KMS-11 (cell line): ENCODE data around the gene CHST11.

Experiments used
- H2AFZ ChIP-seq: fragments of 200-600 bp; sonication (generic); 2 replicates; pipeline ENCODE4 v1.6.1; 2016; ENCODE audit warnings: antibody characterized with exemption, mixed run types, low read depth
- H3K27ac ChIP-seq: fragments of 200-600 bp; sonication (generic); 2 replicates; pipeline ENCODE4 v1.6.1; 2016; ENCODE audit warnings: mild to moderate bottlenecking, mixed run types
- H3K27me3 ChIP-seq: fragments of 200-600 bp; sonication (generic); 2 replicates; pipeline ENCODE4 v1.6.1; 2017; ENCODE audit warnings: mild to moderate bottlenecking, low read depth, mixed run types, moderate library complexity; ENCODE audit not compliant: insufficient read depth
- H3K36me3 ChIP-seq: fragments of 200-600 bp; sonication (generic); 2 replicates; pipeline ENCODE4 v1.6.1; 2017; ENCODE audit warnings: mild to moderate bottlenecking, mixed run types; ENCODE audit not compliant: insufficient read depth
- H3K4me1 ChIP-seq: fragments of 200-600 bp; sonication (generic); 2 replicates; pipeline ENCODE4 v1.6.1; 2016; ENCODE audit warnings: mild to moderate bottlenecking, low read depth, mixed run types; ENCODE audit not compliant: poor library complexity, severe bottlenecking
- H3K4me2 ChIP-seq: fragments of 200-600 bp; sonication (generic); 2 replicates; pipeline ENCODE4 v1.7.0; 2016; ENCODE audit warnings: mild to moderate bottlenecking, mixed run types
- H3K4me3 ChIP-seq: fragments of 200-600 bp; sonication (generic); IDR thresholded peaks from 2 replicates; pipeline ENCODE4 v1.6.1; 2017; ENCODE audit warnings: low read depth, low read length, mixed read lengths; ENCODE audit not compliant: insufficient read depth
- H3K79me2 ChIP-seq: fragments of 200-600 bp; sonication (generic); 2 replicates; pipeline ENCODE4 v1.6.1; 2016; ENCODE audit warnings: low read depth, mixed run types; ENCODE audit not compliant: insufficient read depth
- H3K9ac ChIP-seq: fragments of 200-600 bp; sonication (generic); 2 replicates; pipeline ENCODE4 v1.6.1; 2016; ENCODE audit warnings: mild to moderate bottlenecking, mixed run types
- H4K20me1 ChIP-seq: fragments of 200-600 bp; sonication (generic); 2 replicates; pipeline ENCODE4 v1.6.1; 2016; ENCODE audit warnings: mild to moderate bottlenecking, mixed run types; ENCODE audit not compliant: insufficient read depth
- TF ChIP-seq, protein P1 (sequence below): fragments of 200-600 bp; sonication (generic); conservative IDR thresholded peaks from 2 replicates; pipeline ENCODE4 v1.6.1; 2017; ENCODE audit warnings: low read depth, mild to moderate bottlenecking, antibody characterized with exemption, low read length, moderate library complexity, mixed read lengths

The CHST11 gene

DNA sequence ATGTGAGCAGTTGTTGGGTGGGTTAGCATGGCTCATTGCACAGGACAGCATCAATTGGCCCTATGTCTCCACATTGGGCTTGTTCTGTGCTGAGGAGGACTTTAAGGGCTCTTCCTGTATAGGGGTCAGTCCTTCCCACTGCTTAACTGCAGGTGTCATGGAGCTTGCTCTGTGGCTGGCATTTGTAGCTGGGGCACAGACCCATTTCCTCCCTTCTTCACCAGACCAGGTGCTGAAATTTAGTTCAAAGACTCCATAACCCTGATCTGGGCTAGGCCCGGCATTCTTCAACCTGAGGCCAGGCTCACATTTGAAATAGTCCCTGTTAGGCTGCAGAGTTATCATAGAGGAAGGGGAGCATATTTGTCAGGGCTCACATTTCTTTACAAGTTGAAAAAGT is 12.8 kb downstream of the CHST11 start:
- no peak overlapping the region for H2AFZ ChIP-seq
- no peaks in the 10 kb centered on the region for H4K20me1 ChIP-seq
- no peak overlapping the region; the same call in 1 of the 2 replicates for H3K4me2 ChIP-seq
- H3K36me3 ChIP-seq = no peaks in the 10 kb centered on the region
- no peak overlapping the region for H3K27ac ChIP-seq
- TF ChIP-seq, protein P1, sequence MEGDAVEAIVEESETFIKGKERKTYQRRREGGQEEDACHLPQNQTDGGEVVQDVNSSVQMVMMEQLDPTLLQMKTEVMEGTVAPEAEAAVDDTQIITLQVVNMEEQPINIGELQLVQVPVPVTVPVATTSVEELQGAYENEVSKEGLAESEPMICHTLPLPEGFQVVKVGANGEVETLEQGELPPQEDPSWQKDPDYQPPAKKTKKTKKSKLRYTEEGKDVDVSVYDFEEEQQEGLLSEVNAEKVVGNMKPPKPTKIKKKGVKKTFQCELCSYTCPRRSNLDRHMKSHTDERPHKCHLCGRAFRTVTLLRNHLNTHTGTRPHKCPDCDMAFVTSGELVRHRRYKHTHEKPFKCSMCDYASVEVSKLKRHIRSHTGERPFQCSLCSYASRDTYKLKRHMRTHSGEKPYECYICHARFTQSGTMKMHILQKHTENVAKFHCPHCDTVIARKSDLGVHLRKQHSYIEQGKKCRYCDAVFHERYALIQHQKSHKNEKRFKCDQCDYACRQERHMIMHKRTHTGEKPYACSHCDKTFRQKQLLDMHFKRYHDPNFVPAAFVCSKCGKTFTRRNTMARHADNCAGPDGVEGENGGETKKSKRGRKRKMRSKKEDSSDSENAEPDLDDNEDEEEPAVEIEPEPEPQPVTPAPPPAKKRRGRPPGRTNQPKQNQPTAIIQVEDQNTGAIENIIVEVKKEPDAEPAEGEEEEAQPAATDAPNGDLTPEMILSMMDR = no peak
- H3K4me1 ChIP-seq = peaks cover 88% of the 10 kb centered on the region
- H3K9ac ChIP-seq = no peak overlapping the region
- no peaks in the 10 kb centered on the region for H3K27me3 ChIP-seq
- H3K79me2 ChIP-seq = peaks cover 31% of the 10 kb centered on the region; the same call in 1 of the 2 replicates
- no peak overlapping the region for H3K4me3 ChIP-seq

DNA sequence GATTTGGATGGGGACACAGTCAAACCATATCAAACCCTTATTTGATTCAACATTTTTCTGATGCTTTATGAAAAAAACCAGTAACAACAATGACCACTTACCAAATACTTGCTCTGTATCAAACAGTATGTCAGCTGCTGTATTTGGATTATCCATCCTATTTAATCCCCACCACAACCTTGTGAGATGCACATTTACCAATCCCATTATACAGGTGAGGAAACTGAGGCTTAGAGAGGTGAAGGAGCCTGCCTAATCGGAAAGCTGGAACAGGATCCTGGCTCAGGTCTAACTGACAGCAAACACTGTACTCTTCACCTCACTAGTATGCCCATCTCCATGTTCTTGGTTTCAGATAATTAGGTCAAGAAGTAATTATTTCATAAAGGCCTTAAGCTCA is 13.8 kb downstream of the CHST11 start:
- no peak overlapping the region for H3K4me3 ChIP-seq
- H3K79me2 ChIP-seq = peaks cover 31% of the 10 kb centered on the region; the same call in 1 of the 2 replicates
- TF ChIP-seq, protein P1 = no peak
- no peak overlapping the region for H3K4me2 ChIP-seq
- H3K27ac ChIP-seq = no peak overlapping the region
- peaks cover 78% of the 10 kb centered on the region for H3K4me1 ChIP-seq
- no peak overlapping the region for H2AFZ ChIP-seq
- no peak overlapping the region for H3K9ac ChIP-seq
- H3K27me3 ChIP-seq = no peaks in the 10 kb centered on the region
- no peaks in the 10 kb centered on the region for H3K36me3 ChIP-seq
- no peaks in the 10 kb centered on the region for H4K20me1 ChIP-seq

DNA sequence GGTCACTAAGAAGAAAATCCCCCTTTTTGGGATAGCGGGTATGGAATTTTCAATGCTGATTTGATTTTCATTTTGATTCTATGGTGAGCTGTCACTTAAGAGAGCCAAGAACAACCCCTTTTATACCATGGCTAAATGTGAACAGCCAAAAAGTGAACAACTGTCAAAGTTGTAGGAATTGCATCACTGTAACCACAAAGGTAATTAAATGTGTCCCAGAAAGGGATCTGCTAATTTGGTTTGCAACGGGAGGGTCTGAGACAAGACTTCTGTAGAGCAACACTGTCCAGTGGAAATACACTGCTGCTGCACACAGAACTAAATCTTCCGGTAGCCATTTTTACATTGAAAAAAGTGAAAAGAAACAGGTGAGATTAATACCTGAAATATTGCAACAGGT is 14.6 kb downstream of the CHST11 start:
- peaks cover 25% of the 10 kb centered on the region; the same call in 1 of the 2 replicates for H3K79me2 ChIP-seq
- H3K27me3 ChIP-seq = no peaks in the 10 kb centered on the region
- no peaks in the 10 kb centered on the region for H4K20me1 ChIP-seq
- H3K4me1 ChIP-seq = peaks cover 70% of the 10 kb centered on the region
- no peaks in the 10 kb centered on the region for H3K36me3 ChIP-seq
- TF ChIP-seq, protein P1 = no peak
- H3K9ac ChIP-seq = no peak overlapping the region
- no peak overlapping the region for H3K4me3 ChIP-seq
- H3K4me2 ChIP-seq = no peak overlapping the region
- no peak overlapping the region for H3K27ac ChIP-seq
- no peak overlapping the region for H2AFZ ChIP-seq

DNA sequence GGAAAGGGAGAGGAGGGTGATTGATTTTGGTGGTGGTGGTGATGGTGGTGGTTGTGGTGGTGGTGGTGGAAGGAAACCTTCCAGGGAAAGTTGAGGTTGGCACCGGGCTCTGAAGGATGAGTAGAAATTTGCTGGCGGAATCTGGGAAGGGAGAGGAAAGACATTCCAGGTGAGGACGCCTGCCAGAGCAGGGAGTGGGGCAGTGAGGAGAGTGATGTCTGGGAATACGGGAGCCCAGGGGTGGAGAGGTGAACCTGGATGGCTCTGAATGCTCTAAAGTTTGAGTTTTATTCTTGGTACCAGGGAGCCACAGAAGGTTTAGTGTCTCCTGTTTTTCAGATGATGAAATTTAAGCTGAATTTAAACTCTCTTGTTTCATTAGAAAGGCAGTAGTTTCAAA is 16.0 kb downstream of the CHST11 start:
- H3K79me2 ChIP-seq = peaks cover 16% of the 10 kb centered on the region; the same call in 1 of the 2 replicates

More for the DNA sequence above, 16.0 kb downstream of the CHST11 start:
- Histone ChIP-seq H3K4me3 (no peak overlapping the region), H3K4me2 (no peak overlapping the region), H3K27ac (no peak overlapping the region), H3K4me1 (peaks cover 64% of the 10 kb centered on the region), H3K9ac (no peak overlapping the region), H3K36me3 (no peaks in the 10 kb centered on the region), H2AFZ (no peak overlapping the region), H3K27me3 (no peaks in the 10 kb centered on the region), H4K20me1 (no peaks in the 10 kb centered on the region)
- TF ChIP-seq, protein P1 = no peak
